UCSD-AML1 (cell line): Measurements from ENCODE around the gene FBRSL1.

Source experiments
- DNase-seq: peaks from one replicate; lab custom pipeline; 2025; ENCODE audit not compliant: unreplicated experiment; lab: John Stamatoyannopoulos, UW

Gene FBRSL1

GRCh38 chr12:132483208-132483607 lies 6.7 kb upstream of the FBRSL1 start:
- DNase-seq: no peak

GRCh38 chr12:132483612-132484011 lies 6.3 kb upstream of the FBRSL1 start:
- DNase-seq: no peak

GRCh38 chr12:132484183-132484890 lies 5.6 kb upstream of the FBRSL1 start:
- no peak for DNase-seq

GRCh38 chr12:132484891-132485441 lies 5.0 kb upstream of the FBRSL1 start:
- DNase-seq: no peak

GRCh38 chr12:132485619-132486018 lies 4.3 kb upstream of the FBRSL1 start:
- DNase-seq: no peak

- no peak for DNase-seq
Measured at GRCh38 chr12:132486168-132486567, 3.8 kb upstream of the FBRSL1 start.

GRCh38 chr12:132486576-132486975 lies 3.4 kb upstream of the FBRSL1 start:
- no peak for DNase-seq

- no peak for DNase-seq
Measured at GRCh38 chr12:132487311-132487741, 2.6 kb upstream of the FBRSL1 start.

GRCh38 chr12:132488127-132489077 lies 1.5 kb upstream of the FBRSL1 start:
- DNase-seq: peak; percentile 71

GRCh38 chr12:132489078-132489601 lies 811 bp upstream of the FBRSL1 start:
- peak; percentile 62 for DNase-seq

- DNase-seq: no peak
Measured at GRCh38 chr12:132490422-132491137, 629 bp downstream of the FBRSL1 start.

GRCh38 chr12:132491138-132491663 lies 1.2 kb downstream of the FBRSL1 start:
- no peak for DNase-seq

GRCh38 chr12:132491761-132492378 lies 1.9 kb downstream of the FBRSL1 start:
- no peak for DNase-seq

GRCh38 chr12:132492522-132492921 lies 2.6 kb downstream of the FBRSL1 start:
- DNase-seq: no peak

GRCh38 chr12:132492951-132493350 lies 3.0 kb downstream of the FBRSL1 start:
- no peak for DNase-seq

- no peak for DNase-seq
Measured at GRCh38 chr12:132493482-132494178, 3.7 kb downstream of the FBRSL1 start.

GRCh38 chr12:132494294-132495164 lies 4.6 kb downstream of the FBRSL1 start:
- DNase-seq: no peak

GRCh38 chr12:132495165-132495544 lies 5.2 kb downstream of the FBRSL1 start:
- DNase-seq: no peak
